Measurements from ENCODE around the gene UBA1.

DNA sequence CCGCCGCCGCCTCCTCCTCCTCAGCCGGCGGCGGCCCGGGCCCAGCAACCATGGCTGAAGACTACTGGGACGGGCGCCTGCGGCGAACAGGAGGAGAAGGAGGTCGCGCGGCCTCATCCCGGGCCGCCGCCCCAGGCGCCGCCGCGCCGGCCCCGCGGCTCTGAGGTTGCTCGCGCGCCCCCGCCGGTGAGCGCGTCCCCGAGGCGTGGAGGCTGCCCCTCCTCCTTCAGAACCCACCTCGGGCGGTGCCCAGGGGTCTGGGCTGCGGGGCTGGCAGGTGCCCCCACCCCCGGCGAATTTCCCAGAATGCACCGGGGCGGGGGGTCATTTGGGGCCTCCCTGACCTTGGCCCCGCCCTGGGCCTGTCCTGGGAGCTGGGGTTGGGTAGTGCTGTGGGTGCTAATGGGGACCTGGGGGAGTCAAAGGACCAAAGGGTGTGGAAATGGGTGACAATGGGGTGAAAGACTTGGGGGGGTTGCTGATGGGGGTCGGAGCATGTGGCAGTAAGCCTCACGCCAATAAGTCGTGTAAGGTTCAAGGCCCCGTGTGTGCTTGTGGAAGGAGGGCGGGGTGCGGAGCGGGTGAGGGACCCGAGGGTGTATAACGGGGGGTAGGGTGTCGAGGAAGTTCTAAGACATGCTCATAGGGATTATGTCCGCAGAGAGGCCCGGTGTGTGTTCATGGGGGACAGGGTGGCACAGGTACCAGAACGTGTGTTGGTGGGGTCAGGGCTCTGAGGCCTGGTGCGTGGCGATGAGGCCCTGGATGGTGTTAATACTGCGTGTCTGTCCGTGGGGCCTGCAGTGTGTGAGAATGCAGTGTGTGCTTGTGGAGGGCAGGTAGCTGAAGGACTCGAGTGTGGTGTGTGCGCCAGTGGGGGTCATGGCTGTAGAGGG is 25.5 kb downstream of the UBA1 start:
- TF ChIP-seq EZH2phosphoT487 (IDR thresholded peaks at IDR 0.05; ENCODE audit: insufficient read depth, low read depth) = no peak
- TF ChIP-seq EZH2 (IDR thresholded peaks at IDR 0.05; ENCODE audit: insufficient read depth, poor library complexity, severe bottlenecking) = no peak

Data from GM23248 (cell line).